Measurements from ENCODE around the gene FGFR3.

Gene FGFR3

DNA sequence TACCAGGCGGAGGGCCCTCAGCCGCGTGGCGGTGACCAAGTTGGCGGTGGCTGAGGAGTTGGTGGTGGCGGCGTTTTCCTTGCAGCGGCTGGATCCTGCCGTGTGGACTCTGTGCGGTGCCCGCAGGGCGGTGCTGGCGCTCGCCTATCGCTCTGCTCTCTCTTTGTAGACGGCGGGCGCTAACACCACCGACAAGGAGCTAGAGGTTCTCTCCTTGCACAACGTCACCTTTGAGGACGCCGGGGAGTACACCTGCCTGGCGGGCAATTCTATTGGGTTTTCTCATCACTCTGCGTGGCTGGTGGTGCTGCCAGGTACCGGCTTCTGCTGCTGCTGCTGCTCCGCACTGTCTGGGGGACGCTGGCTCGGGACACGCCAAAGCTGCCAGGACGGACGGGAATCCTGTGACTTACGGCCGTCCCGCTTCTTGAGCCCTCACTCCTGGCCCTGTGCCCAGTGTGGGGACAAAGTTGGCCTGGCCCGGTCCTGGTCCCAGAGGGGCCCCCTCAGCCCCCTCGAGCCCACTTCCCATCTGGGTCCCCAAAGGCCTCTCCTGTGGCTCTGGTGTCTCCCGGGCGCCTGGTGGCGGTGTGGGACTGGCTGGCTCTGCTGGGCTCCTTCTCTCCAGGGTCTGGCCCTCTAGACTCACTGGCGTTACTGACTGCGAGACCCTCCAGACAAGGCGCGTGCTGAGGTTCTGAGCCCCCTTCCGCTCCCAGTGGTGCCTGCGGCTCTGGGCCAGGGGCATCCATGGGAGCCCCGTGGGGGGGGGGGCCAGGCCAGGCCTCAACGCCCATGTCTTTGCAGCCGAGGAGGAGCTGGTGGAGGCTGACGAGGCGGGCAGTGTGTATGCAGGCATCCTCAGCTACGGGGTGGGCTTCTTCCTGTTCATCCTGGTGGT lies 10.7 kb downstream of the FGFR3 start:
- DNase-seq, result no peak

DNA sequence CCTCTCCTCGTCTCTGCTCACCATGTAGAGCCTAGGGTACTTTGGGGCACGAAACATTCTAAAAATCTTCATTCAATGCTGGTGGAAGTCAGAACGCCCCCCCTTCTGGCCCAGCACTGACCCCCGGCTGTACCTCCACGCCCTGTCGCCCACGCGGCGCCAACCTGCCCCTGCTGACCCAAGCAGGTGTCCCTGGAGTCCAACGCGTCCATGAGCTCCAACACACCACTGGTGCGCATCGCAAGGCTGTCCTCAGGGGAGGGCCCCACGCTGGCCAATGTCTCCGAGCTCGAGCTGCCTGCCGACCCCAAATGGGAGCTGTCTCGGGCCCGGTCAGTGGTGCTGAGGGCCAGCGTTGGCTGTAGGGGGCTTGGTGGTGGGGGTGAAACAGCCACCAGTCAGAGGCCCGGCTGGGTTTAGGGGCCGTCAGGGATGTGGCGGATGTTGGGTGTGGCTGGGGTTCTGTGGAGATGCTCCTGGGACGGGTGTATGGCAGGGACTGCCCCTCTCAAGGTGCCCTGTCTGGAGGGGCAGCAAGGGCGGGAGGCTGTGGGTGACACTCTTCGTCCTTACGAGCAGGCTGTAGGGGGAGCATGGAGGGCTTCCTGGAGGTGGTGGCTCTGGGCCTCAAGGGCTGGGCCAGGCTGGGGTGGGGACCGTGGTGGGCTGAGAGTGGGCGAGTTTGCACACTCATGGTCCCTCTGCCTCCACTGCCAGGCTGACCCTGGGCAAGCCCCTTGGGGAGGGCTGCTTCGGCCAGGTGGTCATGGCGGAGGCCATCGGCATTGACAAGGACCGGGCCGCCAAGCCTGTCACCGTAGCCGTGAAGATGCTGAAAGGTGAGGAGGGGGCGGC lies 11.8 kb downstream of the FGFR3 start:
- DNase-seq, result no peak

DNA sequence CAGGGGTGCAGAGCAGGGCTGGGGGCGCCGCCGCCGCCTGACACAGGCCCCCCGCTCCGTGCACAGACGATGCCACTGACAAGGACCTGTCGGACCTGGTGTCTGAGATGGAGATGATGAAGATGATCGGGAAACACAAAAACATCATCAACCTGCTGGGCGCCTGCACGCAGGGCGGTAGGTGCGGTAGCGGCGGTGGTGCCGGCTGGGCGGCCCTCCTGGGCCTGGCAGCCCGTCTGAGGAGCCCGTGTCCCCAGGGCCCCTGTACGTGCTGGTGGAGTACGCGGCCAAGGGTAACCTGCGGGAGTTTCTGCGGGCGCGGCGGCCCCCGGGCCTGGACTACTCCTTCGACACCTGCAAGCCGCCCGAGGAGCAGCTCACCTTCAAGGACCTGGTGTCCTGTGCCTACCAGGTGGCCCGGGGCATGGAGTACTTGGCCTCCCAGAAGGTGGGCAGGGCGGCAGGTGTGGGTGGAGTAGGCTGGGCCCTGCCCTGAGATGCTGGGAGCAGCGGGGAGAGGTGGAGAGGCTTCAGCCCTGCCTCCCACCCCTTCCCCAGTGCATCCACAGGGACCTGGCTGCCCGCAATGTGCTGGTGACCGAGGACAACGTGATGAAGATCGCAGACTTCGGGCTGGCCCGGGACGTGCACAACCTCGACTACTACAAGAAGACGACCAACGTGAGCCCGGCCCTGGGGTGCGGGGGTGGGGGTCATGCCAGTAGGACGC lies 12.6 kb downstream of the FGFR3 start:
- DNase-seq, result no peak

GRCh38 chr4:1806223-1806564 lies 13.1 kb downstream of the FGFR3 start:
- no peak for DNase-seq

DNA sequence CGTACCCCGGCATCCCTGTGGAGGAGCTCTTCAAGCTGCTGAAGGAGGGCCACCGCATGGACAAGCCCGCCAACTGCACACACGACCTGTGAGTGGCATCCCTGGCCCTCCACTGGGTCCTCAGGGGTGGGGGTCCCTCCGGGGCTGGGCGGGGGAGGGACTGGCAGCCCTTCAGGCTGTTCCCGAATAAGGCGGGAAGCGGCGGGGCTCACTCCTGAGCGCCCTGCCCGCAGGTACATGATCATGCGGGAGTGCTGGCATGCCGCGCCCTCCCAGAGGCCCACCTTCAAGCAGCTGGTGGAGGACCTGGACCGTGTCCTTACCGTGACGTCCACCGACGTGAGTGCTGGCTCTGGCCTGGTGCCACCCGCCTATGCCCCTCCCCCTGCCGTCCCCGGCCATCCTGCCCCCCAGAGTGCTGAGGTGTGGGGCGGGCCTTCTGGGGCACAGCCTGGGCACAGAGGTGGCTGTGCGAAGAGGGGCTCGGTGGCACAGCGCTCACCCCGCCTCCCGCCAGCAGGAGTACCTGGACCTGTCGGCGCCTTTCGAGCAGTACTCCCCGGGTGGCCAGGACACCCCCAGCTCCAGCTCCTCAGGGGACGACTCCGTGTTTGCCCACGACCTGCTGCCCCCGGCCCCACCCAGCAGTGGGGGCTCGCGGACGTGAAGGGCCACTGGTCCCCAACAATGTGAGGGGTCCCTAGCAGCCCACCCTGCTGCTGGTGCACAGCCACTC lies 13.7 kb downstream of the FGFR3 start:
- DNase-seq, result no peak

- DNase-seq, result no peak
These were observed 14.3 kb downstream of the FGFR3 start for GRCh38 chr4:1807332-1807777.

DNA sequence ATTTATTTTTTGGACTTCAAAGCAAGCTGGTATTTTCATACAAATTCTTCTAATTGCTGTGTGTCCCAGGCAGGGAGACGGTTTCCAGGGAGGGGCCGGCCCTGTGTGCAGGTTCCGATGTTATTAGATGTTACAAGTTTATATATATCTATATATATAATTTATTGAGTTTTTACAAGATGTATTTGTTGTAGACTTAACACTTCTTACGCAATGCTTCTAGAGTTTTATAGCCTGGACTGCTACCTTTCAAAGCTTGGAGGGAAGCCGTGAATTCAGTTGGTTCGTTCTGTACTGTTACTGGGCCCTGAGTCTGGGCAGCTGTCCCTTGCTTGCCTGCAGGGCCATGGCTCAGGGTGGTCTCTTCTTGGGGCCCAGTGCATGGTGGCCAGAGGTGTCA lies 15.3 kb downstream of the FGFR3 start:
- no peak for DNase-seq

DNA sequence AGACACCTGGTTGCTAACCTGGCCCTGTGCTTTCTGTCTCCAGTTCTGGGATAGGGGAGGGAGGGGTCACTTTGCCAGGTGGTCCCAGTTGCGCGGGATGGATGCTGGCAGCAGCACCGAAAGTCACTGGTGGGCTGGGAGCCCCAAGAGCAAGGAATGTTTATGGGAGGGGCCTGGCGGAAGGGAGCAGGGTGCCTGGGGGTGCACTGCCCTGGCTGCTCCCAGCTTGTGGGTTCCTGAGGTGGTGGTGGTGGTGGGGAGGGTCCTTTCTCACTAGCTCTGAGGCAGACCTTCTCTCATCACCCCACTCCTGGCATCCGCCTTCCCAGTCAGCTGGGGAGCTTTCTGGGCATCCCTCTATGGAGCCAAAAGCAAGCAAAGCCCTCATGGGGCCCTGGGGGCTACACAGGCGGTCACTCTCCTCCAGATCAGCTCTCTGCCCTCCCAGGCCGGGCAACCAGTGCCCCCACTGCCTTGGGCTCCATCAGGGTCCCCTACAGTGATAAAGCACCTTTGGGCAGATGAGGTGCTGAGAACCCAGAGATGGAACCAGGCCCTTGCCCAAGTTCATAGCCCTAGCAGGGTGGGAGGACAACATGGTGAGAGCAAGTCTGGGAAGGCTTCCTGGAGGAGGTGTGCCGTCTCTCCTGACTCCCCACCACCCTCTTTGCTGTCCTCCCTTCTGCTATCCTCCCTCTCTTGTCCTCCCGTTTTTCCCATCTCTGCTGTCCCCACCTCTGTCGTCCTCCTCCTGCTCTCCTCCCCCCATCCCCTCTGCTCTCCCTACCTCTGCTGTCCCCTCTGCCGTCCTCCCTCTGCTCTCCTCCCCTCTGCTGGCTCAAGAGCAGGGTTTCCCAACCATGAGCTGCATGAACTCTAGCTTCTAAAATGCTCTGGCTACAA lies 16.0 kb downstream of the FGFR3 start:
- DNase-seq, result no peak

- DNase-seq, result peak; percentile 37
These were observed 16.8 kb downstream of the FGFR3 start for GRCh38 chr4:1809754-1810502.

DNA sequence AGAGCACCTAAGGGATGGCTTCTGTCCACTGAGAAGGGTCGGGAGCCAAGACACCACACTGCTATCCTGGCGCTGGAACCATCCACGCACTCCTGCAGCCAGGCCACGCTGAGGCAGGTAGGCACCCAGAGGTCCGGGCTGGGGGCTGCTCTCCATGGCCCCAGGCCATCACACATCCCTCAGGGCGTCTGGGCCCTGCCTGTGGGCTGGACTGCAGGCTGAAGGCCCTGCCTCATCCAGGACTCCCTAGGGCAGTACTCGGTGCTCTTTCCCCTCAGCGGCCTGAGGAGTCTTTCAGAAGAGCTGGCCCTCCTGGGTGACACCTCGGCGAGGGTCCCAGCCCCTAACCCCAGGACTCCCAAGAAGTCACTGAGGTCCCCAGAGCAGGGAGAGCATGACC lies 17.7 kb downstream of the FGFR3 start:
- no peak for DNase-seq

DNA sequence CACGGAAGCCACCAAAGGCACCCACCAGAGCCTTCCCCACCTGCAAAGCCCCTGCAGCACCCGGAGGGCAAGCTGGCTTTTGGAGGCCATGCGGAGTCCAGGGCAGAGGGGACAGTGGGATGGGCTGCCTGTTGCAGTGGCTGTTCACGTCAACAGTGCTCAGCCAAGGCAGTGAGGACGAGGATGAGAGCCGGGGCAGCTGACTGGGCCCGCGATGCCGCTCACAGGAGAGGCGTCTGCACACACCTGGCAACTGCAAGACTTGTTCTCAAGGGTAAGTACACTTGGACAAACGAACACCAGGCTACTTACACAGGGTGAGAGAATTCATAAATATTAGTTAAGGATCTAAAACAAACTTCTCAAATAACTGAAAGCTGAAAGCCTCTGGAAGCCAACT lies 19.6 kb downstream of the FGFR3 start:
- no peak for DNase-seq

DNA sequence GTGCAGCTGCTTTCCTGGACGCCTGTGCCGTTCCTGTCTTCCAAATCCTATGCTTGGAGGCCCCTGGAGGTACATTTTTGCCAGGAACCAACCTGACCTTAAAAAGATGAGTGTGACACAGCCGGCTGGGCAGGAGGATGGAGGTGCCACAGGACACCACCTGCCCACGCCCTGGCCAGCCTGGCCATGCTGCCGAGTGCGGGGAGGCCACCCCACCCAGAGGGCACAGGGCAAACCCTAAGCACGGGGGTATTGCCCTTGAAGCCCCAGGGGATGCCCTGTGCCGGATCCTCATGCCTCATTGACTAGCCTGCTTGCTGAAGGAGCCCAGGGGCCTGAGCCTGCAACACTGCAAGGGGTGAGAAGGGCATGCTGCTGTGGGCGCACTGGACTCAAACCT lies 20.1 kb downstream of the FGFR3 start:
- no peak for DNase-seq

- DNase-seq, result no peak
These were observed 20.8 kb downstream of the FGFR3 start for GRCh38 chr4:1813915-1814314.

- DNase-seq, result no peak
These were observed 21.4 kb downstream of the FGFR3 start for GRCh38 chr4:1814453-1814852.

DNA sequence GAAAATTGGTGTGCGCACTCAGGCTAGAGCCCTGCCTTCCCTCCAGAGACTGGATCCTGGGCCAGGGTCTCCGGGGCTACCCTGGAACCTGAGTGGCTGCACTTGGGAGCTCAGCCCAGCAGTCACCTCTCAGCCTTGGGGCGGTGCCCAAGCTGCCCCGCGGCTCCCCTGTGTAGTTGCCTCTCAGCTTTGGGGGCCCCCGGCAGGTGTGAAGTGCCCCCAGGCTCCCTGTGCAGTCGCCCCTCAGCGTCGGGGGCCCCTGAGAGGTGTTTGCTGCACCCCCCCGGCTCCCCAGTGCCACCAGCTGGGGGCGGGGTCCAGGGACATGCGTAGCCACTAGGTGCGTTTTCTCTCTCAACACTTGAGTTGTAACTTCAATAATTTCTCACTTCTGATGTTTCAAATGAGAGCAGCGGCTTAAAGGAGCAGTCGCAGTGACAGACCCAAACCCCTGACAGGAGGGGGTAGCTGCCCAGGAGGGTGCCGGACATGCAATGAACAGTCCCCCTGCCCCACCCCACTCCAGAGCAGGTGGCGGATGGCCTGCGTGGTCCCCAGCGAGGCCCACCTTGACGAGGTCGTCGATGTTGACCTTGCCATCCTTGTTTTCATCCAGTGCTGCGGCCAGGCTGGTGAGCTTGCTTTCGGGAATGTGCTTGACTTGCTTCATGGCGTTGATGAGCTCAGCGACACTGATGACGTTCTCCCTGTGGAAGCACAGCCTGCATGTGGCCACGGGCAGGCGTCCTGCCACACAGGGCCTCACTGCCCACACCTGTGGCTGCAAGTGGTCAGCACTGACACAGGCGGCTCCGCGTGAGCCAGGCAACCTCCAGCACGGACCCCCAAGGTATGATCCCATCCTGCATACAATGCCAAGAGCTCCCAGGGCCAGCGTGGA lies 22.3 kb downstream of the FGFR3 start:
- no peak for DNase-seq

GRCh38 chr4:1815997-1816860 lies 23.1 kb downstream of the FGFR3 start:
- DNase-seq, result no peak

GRCh38 chr4:1819284-1819683 lies 26.2 kb downstream of the FGFR3 start:
- DNase-seq, result no peak

DNA sequence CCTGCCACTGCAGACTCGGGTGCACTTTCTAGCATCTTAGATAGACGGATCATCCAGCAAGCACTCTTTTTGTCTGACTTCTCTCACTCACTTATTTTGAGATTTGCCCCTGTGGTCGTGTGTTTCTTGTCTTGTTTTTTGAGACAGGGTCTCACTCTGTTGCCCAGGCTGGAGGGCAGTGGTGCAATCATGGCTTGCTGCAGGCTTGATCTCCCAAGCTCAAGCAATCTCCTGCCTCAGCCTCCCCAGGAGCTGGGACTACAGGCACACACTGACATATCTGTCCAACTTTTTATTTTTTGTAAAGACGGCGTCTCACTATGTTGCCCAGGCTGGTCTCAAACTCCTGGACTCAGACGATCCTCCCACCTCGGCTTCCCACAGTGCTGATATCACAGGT lies 26.7 kb downstream of the FGFR3 start:
- DNase-seq, result no peak
